Tibial artery (tissue), 4 donors: ENCODE results near the gene PON3.
"Not testable (repeated sequence)": the region's sequence is repeated elsewhere in the genome, so short reads cannot be mapped to it uniquely, and the experiment has no call there.

Experiments used
- DNase-seq, 2 donors: peaks; one replicate each; pipeline ENCODE4 v3.0.0-alpha.2; 2019
- H3K27ac ChIP-seq, 2 donors: fragments of 200-600 bp; sonication (generic) in 1 of 2; 1 replicate in 1 of 2; 2 replicates in 1 of 2; pipeline ENCODE4 v1.5.1; 2018 to 2019; ENCODE audit warnings: mild to moderate bottlenecking in 1 of 2
- H3K27me3 ChIP-seq, 2 donors: fragments of 200-600 bp; sonication (generic) in 1 of 2; one replicate each; pipeline versions ENCODE4 v1.5.1 to v1.6.0; 2016 to 2019
- H3K36me3 ChIP-seq, 3 donors: fragments of 200-600 bp; sonication (generic) in 2 of 3; one replicate each; pipeline ENCODE4 v1.5.1; 2016 to 2019; ENCODE audit warnings: mild to moderate bottlenecking in 2 of 3
- H3K4me1 ChIP-seq, 4 donors: fragments of 200-600 bp; sonication (generic) in 2 of 4; 1 replicate in 3 of 4; 2 replicates in 1 of 4; pipeline ENCODE4 v1.5.1; 2016 to 2019
- H3K4me3 ChIP-seq, 2 donors: fragments of 200-600 bp; sonication (generic) in 1 of 2; 1 replicate in 1 of 2; 2 replicates in 1 of 2; pipeline ENCODE4 v1.5.1; 2018 to 2019; ENCODE audit warnings: mild to moderate bottlenecking in 2 of 2
- H3K9me3 ChIP-seq, 3 donors: fragments of 200-600 bp; sonication (generic) in 1 of 3; one replicate each; pipeline ENCODE4 v1.5.1; 2016 to 2019
- CTCF ChIP-seq, 2 experiments: fragments of 200-600 bp in 1 of 2; fragments of 450-650 bp in 1 of 2; IDR thresholded peaks; one replicate each; pipeline ENCODE4 v1.5.1; 2017 to 2019; ENCODE audit warnings: antibody characterized with exemption in 2 of 2, mild to moderate bottlenecking in 1 of 2, moderate library complexity in 1 of 2
- intact Hi-C: fragments of 100-400 bp; cut with DNase I; formaldehyde crosslinking; loops from one replicate; pipeline ENCODE4 v1.15.0; 2023; ENCODE audit warnings: low total_unique reads

Gene PON3

GRCh38 chr7:95389516-95389915 is 6.7 kb downstream of the PON3 start:
- H3K27ac ChIP-seq, result no peak overlapping the region
- H3K36me3 ChIP-seq, result no peaks in the 10 kb centered on the region
- no peak overlapping the region for H3K4me3 ChIP-seq
- H3K27me3 ChIP-seq, result peaks cover 0 to 3% of the 10 kb centered on the region in 2 donors
- intact Hi-C loops, result no loop called here
- no peak for DNase-seq
- no peaks in the 10 kb centered on the region for H3K4me1 ChIP-seq
- TF ChIP-seq CTCF (IDR thresholded peaks at IDR 0.05), result no peak
- no peaks in the 10 kb centered on the region for H3K9me3 ChIP-seq

GRCh38 chr7:95379457-95379856 is 16.7 kb downstream of the PON3 start:
- H3K27me3 ChIP-seq, H3K36me3 ChIP-seq, H3K27ac ChIP-seq, DNase-seq, intact Hi-C loops, H3K4me1 ChIP-seq, H3K4me3 ChIP-seq: not testable (repeated sequence)
- peaks cover 0 to 12% (median 5%) of the 10 kb centered on the region in 3 donors for H3K9me3 ChIP-seq

GRCh38 chr7:95376632-95377400 is 19.4 kb downstream of the PON3 start:
- Histone ChIP-seq H3K4me3 (no peak overlapping the region), H3K9me3 (peaks cover 0 to 12% (median 5%) of the 10 kb centered on the region in 3 donors), H3K4me1 (no peaks in the 10 kb centered on the region), H3K36me3 (no peaks in the 10 kb centered on the region), H3K27me3 (no peaks in the 10 kb centered on the region), H3K27ac (no peak overlapping the region)
- TF ChIP-seq CTCF (IDR thresholded peaks at IDR 0.05), result no peak
- intact Hi-C loops, result no loop called here
- no peak for DNase-seq

GRCh38 chr7:95375591-95376257 is 20.5 kb downstream of the PON3 start:
- Histone ChIP-seq H3K27me3 (no peaks in the 10 kb centered on the region), H3K27ac (no peak overlapping the region), H3K4me3 (no peak overlapping the region), H3K36me3 (no peaks in the 10 kb centered on the region), H3K9me3 (peaks cover 0 to 12% (median 5%) of the 10 kb centered on the region in 3 donors), H3K4me1 (no peaks in the 10 kb centered on the region)
- no peak for DNase-seq
- TF ChIP-seq CTCF (IDR thresholded peaks at IDR 0.05), result no peak
- intact Hi-C loops, result no loop called here

- no peak for TF ChIP-seq CTCF (IDR thresholded peaks at IDR 0.05)
- Histone ChIP-seq H3K27me3 (no peaks in the 10 kb centered on the region), H3K36me3 (no peaks in the 10 kb centered on the region), H3K4me3 (no peak overlapping the region), H3K4me1 (no peaks in the 10 kb centered on the region), H3K27ac (no peak overlapping the region), H3K9me3 (no peaks in the 10 kb centered on the region)
- no peak for DNase-seq
- intact Hi-C loops, result no loop called here
These were observed 22.9 kb downstream of the PON3 start for GRCh38 chr7:95373323-95373722.

GRCh38 chr7:95368235-95368634 is 27.9 kb downstream of the PON3 start:
- H3K36me3 ChIP-seq, result no peaks in the 10 kb centered on the region
- intact Hi-C loops, result no loop called here
- no peaks in the 10 kb centered on the region for H3K9me3 ChIP-seq
- no peak for DNase-seq
- no peaks in the 10 kb centered on the region for H3K27me3 ChIP-seq
- H3K4me1 ChIP-seq, result no peaks in the 10 kb centered on the region
- no peak overlapping the region for H3K27ac ChIP-seq
- no peak for TF ChIP-seq CTCF (IDR thresholded peaks at IDR 0.05)
- H3K4me3 ChIP-seq, result no peak overlapping the region
